Islet precursor cell (in vitro differentiated cells): ENCODE measurements around the gene BBS9.
A peak's percentile ranks its signal among the peaks of the same experiment; 100 is the strongest.
"Not testable (repeated sequence)": the region's sequence is repeated elsewhere in the genome, so short reads cannot be mapped to it uniquely, and the experiment has no call there.

Experiments used
- DNase-seq: peaks from one replicate; pipeline ENCODE4 v3.0.0-alpha.2; 2018

Gene BBS9

DNA sequence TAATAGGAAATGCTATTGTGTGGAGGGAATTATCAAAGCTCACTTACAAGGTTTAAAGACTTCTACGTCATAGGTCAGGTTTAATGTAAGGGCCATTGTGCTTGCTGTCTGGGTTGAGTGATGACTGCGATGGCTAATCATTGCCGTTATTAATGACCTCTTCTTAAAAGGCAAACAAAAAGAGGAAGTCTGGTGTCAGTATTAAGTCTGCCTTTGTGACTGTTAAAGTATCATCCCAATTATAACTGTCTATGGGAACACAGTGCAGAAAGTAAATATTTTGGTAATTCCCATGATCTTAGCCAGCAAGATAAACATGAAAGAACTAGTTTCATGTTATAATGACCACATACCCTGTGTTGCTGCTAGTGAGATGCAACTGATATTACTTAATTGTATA, 382.4 kb downstream of the BBS9 start:
- DNase-seq: no peak

DNA sequence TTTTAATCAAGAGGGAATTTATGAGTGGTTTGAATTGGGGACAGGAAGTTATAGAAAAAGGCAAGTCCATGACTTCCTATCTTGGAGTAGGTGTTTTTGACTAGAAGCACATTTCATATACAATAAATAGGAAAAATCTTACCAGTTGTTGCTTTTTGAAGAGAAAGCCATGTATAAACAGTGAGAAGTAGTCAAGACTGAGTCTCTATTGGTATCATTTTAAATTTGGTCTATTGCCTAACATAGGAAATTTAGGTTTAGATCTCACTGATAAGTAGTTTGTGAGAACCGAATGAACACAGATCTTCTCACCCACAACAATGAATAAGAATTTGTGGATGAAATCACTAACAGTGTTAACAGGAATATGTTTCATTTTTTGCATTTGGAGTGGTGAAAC, 387.2 kb downstream of the BBS9 start:
- no peak for DNase-seq

DNA sequence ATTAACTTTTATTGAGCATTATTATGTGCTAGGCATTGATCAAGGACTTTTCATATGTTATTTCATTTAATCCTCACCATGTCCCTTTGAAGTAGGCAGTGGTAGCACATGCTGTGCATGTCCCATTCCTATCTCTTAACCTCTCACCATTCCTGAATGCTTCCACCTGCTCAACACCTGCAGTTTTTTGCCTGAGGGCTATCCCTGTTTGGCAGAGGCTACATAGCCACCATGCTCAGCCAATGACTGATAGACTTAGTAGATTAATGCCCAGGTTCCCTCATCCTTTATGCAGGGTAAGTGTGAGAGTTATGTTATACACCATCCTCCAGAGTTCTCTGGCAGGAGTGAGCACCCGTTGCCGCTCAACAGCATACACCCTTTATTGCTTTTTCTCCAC, 387.8 kb downstream of the BBS9 start:
- no peak for DNase-seq

DNA sequence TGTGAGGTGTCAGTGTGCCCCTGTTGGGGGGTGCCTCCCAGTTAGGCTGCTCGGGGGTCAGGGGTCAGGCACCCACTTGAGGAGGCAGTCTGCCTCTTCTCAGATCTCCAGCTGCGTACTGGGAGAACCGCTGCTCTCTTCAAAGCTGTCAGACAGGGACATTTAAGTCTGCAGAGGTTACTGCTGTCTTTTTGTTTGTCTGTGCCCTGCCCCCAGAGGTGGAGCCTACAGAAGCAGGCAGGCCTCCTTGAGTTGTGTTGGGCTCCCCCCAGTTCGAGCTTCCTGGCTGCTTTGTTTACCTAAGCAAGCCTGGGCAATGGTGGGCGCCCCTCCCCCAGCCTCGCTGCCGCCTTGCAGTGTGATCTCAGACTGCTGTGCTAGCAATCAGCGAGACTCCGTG, 397.6 kb downstream of the BBS9 start:
- DNase-seq: peak; percentile 71

DNA sequence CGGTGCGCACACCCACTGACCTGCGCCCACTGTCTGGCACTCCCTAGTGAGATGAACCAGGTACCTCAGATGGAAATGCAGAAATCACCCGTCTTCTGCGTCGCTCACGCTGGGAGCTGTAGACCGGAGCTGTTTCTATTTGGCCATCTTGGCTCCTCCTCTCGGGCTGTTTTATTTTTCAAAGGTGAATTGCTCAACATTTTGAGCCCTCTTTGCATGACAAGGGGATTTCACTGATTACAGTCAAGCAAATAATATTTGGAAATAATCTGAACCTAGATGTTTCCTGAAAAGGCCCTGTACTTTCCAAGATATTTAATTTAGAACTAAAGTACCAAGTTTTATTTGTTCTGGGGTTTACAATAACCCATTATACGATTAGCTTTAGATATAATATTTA, 398.2 kb downstream of the BBS9 start:
- not testable (repeated sequence) for DNase-seq

DNA sequence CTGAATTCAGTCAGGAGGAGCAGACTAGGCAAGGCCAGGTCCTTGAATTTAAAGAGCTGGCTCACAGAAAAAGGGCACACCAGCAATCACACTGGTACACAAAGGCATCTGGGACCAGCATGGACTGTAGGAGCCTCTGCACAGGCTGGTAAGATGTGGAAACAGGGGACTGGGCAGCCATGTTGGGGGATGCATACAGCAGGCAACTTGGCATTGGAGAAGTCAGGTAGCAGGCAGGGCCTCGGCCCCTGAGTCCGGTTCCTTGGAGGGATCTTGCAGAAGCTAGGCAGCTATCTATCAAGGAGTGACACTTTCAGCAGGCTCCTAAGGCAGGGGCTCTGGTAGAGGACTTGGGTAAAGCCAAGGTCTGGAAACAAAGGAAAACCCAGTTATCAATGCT, 399.7 kb downstream of the BBS9 start:
- no peak for DNase-seq

DNA sequence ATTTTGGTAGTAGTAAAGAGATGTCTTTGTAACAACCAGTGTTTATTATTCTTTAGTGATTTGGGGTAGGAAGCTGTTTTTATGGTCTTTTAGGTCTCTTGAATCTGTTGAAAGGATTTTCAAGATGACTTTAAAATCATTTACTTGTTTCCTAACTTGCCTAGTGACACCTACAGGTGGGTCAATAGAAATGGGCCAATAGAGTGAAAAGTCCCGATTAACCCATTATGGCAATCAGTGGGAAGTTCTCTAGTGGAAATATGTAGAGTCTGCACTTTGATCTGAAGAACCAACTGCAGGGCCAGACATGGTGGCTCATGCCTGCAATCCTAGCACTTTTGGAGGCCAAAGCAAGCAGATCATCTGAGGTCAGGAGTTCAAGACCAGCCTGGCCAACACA, 401.3 kb downstream of the BBS9 start:
- DNase-seq: no peak

DNA sequence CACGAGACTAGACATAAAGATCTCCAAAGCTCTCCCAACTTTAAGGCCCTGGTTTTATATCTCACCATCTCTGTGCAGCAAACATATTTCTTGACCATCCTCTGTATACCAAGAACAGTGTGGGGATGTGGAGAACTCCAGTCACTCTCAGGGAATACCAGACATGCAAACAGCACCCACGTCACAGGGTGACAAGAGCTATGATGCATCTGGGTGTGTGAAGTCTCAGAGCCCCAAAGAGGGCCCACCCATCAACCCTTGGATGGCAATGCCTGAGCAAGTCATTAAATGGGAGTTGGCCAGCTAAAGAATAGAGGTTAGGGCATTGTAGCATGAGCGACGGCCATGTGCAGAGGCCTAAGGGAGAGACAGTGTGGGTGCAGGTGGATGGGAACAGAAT, 402.5 kb downstream of the BBS9 start:
- DNase-seq: no peak

DNA sequence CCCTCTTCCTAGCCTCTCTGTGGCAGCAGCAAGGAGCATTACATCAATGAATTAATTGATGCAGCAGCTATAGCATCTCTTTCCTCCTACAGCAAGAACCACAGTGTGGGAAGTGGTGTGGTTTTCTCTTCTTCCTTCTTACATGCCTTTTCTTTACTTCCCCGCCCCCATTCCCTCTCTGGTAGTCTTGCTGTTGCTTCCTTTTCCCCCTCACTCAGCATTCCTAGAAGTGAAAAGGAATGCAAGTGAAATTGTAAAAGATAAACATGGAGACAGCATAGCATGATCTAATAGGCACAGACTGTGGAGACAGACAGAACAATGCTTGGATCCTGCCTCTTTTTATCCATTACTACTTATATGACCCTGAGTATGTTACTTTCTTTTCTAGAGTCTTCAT, 405.5 kb downstream of the BBS9 start:
- peak; percentile 70 for DNase-seq

DNA sequence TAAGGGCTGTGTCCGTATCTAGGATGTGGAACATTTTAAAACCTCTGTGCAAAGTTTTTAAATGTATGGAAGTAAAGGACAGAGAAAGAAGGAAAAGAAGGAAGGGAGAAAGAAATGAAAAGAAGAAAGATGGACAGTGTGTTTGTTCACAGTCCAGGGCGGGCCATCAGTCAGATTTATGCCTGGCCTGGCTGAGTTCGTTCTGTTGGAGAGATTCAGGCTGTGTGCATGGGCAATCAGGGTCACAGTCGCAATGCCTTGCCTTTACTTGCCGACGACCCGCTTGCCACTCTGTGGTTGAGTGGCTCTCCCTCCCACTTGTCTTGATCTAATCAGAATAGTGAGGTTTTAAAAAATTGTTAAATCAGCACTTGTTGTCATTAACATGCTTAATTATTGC, 406.6 kb downstream of the BBS9 start:
- DNase-seq: no peak

DNA sequence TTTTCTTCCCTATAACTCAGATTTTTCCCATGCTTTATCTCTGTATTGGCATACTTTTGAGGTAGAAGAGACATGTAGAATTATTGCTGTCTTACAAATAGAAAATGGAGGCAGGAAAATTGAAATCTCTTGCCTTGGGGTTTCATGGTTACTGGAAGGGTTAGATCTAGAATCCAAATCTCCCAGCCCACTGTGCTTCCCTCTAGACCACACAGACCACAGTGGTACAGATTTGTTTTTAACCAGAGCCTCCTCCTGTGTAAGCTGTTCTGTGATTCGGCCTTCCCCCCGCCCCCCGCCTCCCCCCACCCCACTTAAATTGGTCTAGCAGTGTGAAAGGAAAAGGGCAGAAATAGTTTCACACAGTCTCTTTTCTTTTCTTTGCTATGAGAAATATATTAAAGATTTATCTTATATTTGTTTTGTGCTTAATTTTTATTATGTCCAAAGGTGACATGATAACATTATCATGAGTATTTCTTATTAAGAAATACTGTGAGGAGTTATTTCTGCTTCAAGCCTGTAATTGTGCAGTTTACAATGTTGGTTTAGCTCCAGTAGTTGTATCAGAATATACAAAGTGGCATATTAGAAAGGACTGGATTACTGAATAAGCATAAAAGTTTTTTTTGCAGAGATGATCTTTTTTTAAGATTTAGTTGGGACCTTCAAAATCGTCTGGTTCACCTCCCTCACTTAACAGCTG, 407.2 kb downstream of the BBS9 start:
- DNase-seq: no peak

DNA sequence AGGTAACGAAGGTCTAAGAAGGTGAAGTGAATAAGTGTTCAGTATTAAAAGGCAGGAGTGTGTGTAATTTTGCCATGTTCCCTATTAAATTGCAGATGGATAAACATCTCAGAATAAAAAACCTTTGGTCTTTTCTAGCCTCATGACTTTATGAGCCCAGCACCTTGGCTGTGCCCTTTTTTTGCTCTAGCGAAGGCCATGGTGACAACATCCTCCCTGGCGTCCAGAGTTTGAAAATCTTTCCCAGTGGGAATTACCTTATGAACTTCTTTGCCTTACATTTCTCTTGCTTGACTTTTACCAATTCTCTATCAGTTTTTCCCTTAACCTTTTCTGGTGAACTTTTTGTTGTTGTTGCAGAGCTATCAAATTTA, 407.7 kb downstream of the BBS9 start:
- no peak for DNase-seq

DNA sequence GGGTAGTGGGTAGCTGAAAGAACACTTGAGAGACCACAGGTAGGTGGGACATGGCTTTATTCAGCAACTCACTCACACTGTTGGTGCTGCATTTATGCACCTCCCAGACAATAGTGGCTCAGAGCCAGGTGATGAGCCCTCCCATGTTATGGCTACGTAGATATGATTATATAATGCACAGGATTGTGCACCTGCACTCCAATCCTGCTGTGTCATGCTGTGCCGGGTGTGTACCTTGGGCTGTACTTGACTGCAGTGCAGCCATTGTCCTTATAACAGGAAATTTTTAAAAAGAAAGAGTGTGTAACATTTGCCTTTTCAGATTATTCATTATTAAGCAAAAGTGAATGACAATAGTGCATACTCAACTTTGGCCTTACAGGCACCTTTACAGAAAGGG, 409.8 kb downstream of the BBS9 start:
- no peak for DNase-seq

DNA sequence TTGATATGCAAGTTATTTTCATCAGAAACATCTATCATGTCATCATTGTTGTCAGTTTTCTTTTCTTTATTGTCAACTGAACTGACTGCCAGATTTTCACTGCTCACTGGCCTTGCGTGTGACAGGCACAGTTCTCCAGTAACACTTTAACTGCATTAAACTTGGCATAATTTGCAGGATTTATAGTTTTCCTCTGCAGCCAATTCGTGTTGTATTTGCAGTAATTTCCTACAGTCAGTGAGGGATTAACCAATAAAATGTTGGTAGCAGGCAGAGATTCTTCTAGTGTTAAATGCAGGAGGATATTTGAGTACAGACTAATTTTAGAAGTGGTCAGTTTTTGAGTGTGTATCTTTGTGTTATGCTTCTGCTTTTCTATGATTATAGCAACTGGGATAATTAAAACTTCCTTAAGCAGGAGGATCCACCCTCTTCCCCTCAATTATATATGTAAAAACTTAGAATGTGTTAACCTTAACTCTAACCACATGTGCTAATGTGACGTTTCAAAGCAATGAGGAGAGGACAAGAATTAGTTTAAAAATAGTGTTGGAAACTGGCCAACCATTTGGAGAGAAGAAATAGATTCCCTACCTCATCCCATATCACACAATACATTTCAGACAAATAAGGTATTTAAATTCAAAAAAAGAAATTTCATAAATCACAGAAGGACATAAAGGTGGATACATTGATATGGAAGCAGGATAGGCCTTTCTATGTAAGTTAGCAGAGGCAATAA, 410.5 kb downstream of the BBS9 start:
- DNase-seq: no peak

DNA sequence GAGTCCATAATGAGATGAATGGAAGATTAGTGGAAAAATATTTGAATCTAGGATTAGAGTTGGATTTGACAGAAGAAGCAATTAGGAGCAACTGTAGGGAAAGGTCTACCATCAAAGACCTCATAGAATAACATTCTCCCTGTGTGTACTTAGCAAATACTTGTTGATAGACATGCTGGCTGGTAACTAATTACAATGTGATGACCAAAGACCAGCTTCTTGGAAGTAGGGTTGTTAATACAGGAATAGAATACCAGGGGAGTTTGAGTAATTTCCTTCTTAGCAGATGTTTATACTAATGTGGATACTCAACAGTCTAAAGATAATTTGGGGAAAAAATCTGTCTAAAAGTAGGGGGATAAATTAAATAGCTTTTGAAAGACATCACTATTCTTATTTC, 418.5 kb downstream of the BBS9 start:
- DNase-seq: no peak

DNA sequence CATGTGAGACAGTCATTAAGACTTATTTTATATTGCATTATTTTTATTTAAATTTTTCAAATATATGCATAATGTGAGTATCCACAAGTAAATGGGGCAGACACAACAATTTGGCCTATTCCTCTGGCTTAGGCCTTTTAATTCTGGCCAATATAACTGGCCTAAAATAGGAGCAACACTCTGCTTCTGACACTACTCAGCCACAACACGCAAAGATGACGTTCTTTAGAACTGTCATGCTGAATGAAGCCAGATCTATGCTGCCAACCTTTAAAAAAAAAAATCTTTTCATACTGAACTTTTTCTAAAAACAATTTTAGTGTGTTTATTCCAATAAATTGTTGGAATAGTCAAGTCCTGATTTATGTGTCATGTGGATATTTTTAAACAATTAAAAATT, 421.0 kb downstream of the BBS9 start:
- no peak for DNase-seq

DNA sequence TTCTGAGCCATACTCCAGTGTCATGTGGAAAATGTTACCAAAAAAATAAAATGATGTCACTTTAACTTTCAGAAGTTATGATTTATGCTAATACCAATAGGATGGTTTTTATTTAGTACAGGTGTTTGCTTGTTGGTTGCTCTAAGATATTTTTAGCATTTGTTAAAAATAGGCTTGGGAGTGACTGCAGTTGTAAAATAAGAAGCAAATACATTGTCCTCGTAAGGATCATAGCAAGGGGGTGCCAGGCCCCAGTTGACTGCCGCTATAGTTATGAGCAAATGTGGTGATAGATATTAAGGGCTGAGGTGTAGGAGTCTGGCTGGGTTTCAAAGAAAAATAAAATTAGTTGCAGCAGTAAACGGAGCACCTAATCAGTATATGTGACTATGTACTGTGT, 421.6 kb downstream of the BBS9 start:
- no peak for DNase-seq

DNA sequence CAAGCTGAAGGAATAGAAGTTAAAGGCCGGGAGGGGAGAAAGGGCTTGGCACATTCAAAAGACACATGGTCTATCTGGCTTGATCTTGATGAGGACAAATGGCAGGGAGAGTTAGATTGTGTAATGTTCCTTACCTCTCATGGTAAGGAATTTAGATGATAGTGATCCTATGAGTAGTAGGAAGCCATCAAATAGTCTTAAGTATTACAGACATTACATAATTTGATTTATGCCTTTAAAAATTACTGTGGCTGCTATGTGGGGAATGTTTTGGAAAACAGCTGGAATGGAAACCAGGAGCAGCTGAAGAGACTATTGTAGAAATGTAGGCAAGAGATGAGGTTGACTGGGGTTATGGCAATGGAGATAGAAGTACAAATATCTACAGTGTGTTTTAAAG, 424.7 kb downstream of the BBS9 start:
- DNase-seq: no peak

DNA sequence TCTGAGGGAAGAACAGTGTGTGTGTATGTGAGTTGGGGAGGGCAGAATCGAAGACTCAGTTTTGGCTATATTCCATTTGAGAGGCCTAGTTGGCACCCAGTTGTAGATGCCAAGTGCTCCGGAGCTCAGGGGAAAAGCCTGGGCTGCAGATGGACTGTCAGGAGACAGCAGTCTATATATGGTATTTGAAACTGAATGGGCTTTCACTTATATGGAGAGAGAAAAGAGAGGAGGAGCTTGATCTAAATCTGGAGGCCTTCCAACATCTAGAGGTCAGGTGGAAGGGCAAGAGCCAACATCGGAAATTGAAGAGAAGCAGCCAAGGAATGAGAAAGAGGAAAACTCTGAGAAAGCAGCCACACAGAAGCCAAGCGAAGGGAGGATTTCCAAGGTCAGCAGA, 425.2 kb downstream of the BBS9 start:
- DNase-seq: no peak

DNA sequence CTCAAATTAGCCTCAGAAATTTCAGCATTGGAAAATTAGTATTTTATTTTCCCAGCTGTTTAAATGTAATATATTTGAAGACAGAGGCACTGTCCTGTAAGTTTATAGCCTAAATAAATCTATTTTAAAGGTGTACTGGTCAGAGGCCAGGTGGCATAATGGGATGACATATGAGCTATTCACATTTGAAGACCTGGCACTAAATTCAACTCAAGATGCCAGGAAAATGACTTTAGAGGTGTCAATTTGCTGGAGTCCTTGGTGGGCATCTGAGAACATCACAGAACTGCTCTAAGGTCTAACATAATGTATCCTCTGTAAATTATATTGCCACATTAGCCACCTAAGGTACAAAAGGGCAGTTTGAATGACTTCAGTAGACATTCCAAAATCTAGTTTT, 427.1 kb downstream of the BBS9 start:
- DNase-seq: no peak

DNA sequence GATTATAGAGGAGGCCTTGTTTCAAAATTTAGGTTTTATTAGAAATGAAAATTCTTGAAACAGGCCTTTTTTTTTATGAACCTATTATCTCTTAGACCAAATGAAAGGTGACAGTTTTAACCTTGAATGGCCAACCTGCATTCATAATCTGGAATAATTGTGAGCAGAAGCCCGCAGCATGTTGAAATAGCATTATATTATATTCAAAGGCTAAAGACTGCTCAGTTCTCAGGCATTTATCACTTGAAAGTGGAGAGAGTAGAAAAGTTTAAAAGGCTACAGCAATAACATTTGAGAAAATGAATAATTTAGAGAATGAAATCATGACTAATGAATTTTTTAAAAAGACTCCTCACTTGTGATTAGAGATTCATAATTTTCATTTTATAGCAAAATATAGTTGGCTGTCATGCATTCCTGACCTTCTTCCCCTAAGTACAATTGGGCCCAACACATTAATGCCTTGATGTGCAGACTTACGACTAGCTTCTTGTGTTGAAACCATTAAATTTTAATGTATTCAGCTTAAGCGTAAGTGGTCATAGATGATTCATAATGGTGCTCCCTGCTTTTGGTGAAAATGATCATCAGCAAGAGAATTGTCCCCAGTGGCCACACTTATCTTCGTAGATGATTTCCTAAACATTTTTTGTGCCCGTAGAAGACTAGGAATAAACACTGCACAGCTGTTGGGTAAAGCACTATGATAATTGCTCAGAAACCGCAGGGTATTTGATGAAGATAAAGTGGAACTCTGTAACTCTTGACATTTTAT, 429.4 kb downstream of the BBS9 start:
- DNase-seq: no peak

DNA sequence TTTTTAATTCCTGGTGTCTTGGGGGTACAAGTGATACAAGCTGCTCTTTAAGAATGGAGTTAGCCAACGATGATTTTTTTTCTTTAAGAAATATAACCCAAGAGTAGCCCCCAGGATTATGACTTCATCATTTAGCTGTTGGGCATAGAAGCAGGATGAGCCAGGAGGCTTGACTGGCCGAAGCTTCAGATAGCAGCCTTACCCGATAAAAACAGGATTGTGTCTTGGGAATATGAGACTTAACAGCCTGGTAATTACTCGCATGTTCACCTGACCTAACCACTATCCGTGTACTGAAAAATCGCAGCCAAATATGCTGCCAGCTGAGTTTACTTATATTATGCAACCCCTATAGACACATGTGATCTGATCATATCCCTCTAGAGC, 430.0 kb downstream of the BBS9 start:
- no peak for DNase-seq

DNA sequence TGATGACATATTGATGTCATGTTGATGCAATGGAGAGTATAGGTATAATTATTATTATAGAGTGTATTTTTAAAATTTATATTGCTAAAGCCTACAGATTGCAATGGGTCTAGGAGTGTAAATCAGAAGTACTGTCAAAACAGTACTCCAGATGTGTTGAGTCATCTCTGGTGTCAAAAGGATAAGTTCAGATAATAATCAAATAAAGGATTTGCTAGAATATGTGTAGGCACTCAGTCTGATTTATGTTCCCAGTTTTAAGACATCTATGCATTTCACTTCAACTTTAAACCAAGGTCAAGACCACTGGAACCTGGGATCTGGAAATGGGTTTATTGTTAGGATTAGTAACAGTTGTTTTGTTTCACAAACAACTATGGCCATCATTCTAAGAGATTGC, 433.6 kb downstream of the BBS9 start:
- DNase-seq: no peak

DNA sequence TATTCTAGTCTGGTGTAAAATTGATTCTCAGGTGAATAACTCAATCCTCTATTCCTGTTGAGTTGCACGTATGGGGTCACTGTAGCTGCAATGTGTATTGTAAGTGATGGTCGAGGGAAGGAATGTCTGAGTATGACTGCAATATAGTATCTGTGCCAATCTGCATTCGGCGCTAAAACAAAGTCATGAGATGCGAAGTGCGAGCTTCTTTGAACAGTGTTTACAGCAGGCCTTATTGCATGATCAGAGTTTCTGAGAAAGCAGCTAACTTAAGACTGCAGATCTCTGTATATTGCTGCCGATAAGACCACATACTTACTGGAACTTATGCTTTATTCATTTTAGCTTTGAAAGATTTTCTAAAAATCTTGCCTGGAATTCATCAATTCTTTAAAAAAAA, 434.3 kb downstream of the BBS9 start:
- no peak for DNase-seq
